GM12874 (cell line): ENCODE data around the gene OR6J1.

Experiments
- CTCF ChIP-seq: IDR thresholded peaks from 2 replicates; pipeline ENCODE4 v1.5.1; 2011; ENCODE audit warnings: low read depth, mild to moderate bottlenecking, control low read depth, low read length, moderate library complexity; ENCODE audit not compliant: insufficient read depth

The OR6J1 gene

GRCh38 chr14:22668417-22668816 lies 24.3 kb upstream of the OR6J1 start:
- no peak for TF ChIP-seq CTCF

DNA sequence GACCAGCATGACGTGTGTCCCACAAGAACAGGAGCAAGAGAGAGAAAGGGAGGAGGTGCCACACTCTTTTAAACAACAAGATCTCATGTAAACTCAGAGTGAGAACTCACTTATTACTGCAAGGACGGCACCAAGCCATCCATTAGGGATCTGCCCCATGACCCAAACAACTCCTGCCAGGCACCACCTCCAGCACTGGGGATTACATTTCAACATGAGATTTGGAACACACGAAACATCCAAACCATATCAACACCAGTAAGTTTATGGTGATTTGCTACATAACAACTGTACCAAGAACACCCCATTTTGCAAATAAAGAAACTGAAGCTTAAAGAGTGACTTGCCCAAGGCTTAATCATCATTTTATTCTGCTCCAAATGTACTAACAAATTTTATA lies 23.7 kb upstream of the OR6J1 start:
- TF ChIP-seq CTCF, result no peak

DNA sequence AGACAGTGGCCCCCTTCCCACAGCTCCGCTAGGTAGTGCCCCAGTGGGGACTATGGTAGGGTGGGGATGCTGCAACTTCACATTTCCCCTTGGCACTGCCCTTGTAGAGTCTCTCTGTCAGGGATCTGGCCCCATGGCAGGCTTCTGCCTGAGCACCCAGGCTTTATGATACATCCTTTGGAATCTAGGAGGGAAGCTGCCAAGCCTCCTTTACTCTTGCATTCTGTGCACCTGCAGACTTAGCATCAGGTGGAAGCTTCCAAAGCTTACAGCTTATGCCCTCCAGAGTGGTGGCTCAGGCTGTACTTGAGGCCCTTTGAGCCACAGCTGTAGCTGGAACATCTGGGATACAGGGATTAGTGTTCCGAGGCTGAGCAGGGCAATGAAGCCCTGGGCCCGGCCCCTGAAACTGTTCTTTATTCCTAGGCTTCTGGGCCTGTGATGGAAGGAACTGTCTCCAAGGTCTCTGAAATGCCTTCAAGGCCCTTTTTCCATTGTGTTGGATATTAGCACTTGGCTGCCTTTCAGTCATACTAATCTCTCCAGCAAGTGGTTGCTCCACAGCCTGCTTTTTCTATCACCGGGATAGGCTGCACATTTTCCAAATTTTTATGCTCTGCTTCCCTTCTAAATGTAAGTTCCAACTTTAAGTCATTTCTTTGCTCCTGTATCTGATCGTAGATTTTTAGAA lies 22.2 kb upstream of the OR6J1 start:
- no peak for TF ChIP-seq CTCF

GRCh38 chr14:22664261-22664660 lies 20.1 kb upstream of the OR6J1 start:
- no peak for TF ChIP-seq CTCF

DNA sequence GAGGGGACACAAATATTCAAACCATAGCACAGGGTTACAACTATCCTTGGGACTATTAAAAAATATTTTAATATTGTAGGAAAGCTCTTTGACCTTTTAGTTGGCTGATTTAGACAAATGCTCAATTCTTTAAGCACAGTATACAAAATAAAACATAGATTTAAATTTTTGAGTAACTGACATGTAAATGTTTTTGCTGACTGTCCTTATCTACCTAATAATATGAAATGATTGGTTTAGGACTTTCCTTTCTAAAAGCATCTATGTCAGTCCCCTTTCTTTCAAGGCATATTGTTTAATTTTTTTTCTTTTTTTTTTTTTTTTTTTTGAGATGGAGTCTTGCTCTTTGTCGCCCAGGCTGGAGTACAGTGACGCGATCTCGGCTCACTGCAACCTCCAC lies 16.5 kb upstream of the OR6J1 start:
- no peak for TF ChIP-seq CTCF

DNA sequence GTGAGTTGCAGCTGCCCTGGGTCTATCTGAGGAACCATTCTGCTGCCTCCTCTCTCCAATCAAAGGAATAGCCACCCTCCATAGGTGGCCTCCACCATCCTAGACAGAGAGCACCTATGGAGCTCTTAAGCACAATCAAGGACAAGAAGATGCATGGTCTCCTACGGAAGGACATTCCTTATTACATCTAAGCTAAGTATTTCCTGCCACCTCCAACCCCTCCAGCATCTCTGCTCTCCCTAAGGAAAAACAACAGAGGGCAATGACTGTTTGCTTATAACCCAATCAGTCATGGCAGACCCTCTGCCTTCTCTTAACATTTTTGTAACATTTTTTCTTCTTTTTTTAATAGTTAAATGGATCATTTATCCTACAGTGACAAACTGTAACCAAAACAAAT lies 14.8 kb upstream of the OR6J1 start:
- no peak for TF ChIP-seq CTCF

DNA sequence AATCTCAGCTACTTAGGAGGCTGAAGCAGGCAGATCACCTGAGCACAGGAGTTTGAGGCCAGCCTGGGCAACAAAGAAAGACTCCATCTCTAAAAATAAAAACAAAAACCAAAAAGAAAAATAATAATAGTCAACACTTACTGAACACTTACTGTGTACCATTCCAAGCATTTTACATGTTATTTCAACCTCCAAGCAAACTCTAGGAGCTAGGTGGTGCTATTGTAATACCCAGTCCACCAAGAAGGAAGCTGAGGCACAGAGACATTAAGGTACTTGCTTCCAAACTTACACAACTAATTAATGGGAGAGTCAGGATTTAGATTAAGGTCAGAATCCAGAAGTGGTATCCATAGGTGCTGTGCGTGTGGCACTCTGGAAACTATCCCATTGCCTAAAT lies 13.7 kb upstream of the OR6J1 start:
- TF ChIP-seq CTCF, result peak; percentile 31; the same call in 1 of the 2 replicates
